HepG2 (cell line): Measurements from ENCODE around the gene SCUBE1. TPM values are rescaled to one million over a fixed set of nuclear protein-coding genes. Genes with fewer than 3 reads are reported as not detected.
A peak's percentile ranks its signal among the peaks of the same experiment; 100 is the strongest.

Experiments used
- BHLHE40 ChIP-seq: IDR thresholded peaks from 2 replicates; pipeline ENCODE4 v1.6.1; 2011; ENCODE audit warnings: low read length, improper control_type of control experiment
- DPF2 ChIP-seq: sonication (generic); formaldehyde crosslinking; IDR thresholded peaks from 2 replicates; pipeline ENCODE4 v1.4.0; 2020; ENCODE audit warnings: mild to moderate bottlenecking, low read depth, missing genetic modification reagents, borderline replicate concordance
- EZH2 ChIP-seq: conservative IDR thresholded peaks from 2 replicates; pipeline ENCODE4 v1.6.1; 2012; ENCODE audit warnings: mild to moderate bottlenecking, low read depth, low read length, moderate library complexity
- FOXJ3 ChIP-seq: sonication (generic); formaldehyde crosslinking; IDR thresholded peaks from 2 replicates; pipeline ENCODE4 v1.4.0; 2020; ENCODE audit warnings: missing genetic modification reagents, mild to moderate bottlenecking, borderline replicate concordance
- FOXP1 ChIP-seq, 2 experiments: fragments of 450-650 bp in 1 of 2; IDR thresholded peaks; 2 replicates each; pipeline ENCODE4 v1.6.1; 2017 to 2018; ENCODE audit warnings: antibody characterized with exemption in 1 of 2
- GFI1 ChIP-seq: sonication (generic); formaldehyde crosslinking; IDR thresholded peaks from 2 replicates; pipeline ENCODE4 v1.5.0; 2020; ENCODE audit warnings: missing genetic modification reagents, mild to moderate bottlenecking, borderline replicate concordance
- HNF4A ChIP-seq: sonication (generic); formaldehyde crosslinking; IDR thresholded peaks from 2 replicates; pipeline ENCODE4 v1.4.0; 2020; ENCODE audit warnings: missing genetic modification reagents
- HOXA3 ChIP-seq: sonication (generic); formaldehyde crosslinking; IDR thresholded peaks from 2 replicates; pipeline ENCODE4 v1.5.0; 2020; ENCODE audit warnings: missing genetic modification reagents
- HOXA5 ChIP-seq: sonication (generic); formaldehyde crosslinking; IDR thresholded peaks from 2 replicates; pipeline ENCODE4 v1.4.0; 2020; ENCODE audit warnings: missing genetic modification reagents
- MYC ChIP-seq: sonication (generic); formaldehyde crosslinking; IDR thresholded peaks from 2 replicates; pipeline ENCODE4 v1.9.0; 2021; ENCODE audit warnings: missing genetic modification reagents, borderline replicate concordance
- RXRA ChIP-seq: sonication (generic); formaldehyde crosslinking; IDR thresholded peaks from 2 replicates; pipeline ENCODE4 v1.5.1; 2020; ENCODE audit warnings: missing genetic modification reagents
- SAP130 ChIP-seq: IDR thresholded peaks from 2 replicates; pipeline ENCODE4 v1.6.1; 2016; ENCODE audit warnings: low read depth
- SMARCC2 ChIP-seq: fragments of 450-650 bp; IDR thresholded peaks from 2 replicates; pipeline ENCODE4 v1.6.1; 2017; ENCODE audit warnings: antibody characterized with exemption, mild to moderate bottlenecking
- SOX6 ChIP-seq, 2 experiments: fragments of 450-650 bp in 1 of 2; sonication (generic) in 1 of 2; formaldehyde crosslinking in 1 of 2; IDR thresholded peaks; 2 replicates each; pipeline versions ENCODE4 v1.4.0 to v1.6.1; 2017 to 2020; ENCODE audit warnings: antibody characterized with exemption in 1 of 2, mild to moderate bottlenecking in 1 of 2, missing genetic modification reagents in 1 of 2
- ZNF563 ChIP-seq: sonication (generic); formaldehyde crosslinking; IDR thresholded peaks from 2 replicates; pipeline ENCODE4 v1.8.0; 2022; ENCODE audit warnings: mild to moderate bottlenecking, moderate library complexity, missing genetic modification reagents
- polyA plus RNA-seq, 8 experiments: library from polyadenylated mRNA; depleted of rRNA in 3 of 8; stranded (reverse) in 7 of 8; unstranded in 1 of 8; fragments of >200 nt; fragmentation: Illumina TruSeq in 4 of 8; extraction: Trizol in 4 of 8; gene quantifications; 2 replicates each; pipeline versions ENCODE4 v1.2.1 to v1.2.3, GENCODE V29; 2011 to 2016; ENCODE audit warnings: low read depth in 4 of 8, missing spikeins in 1 of 8, mixed read lengths in 1 of 8; ENCODE audit not compliant: insufficient read depth in 1 of 8
- total RNA-seq, 5 experiments: library from RNA; depleted of rRNA; stranded (reverse); fragments of >200 nt; fragmentation: Illumina TruSeq; extraction: Trizol; gene quantifications; 2 replicates each; pipeline ENCODE4 v1.2.3, GENCODE V29; 2016; ENCODE audit warnings: low read depth in 1 of 5
- TF ChIP-seq, protein P1 (sequence below): sonication (generic); formaldehyde crosslinking; IDR thresholded peaks from 2 replicates; pipeline ENCODE4 v1.4.0; 2020; ENCODE audit warnings: missing genetic modification reagents
- TF ChIP-seq, protein P2 (sequence below): sonication (generic); formaldehyde crosslinking; IDR thresholded peaks from 2 replicates; pipeline ENCODE4 v1.4.0; 2020; ENCODE audit warnings: missing genetic modification reagents
- TF ChIP-seq, protein P3 (sequence below): sonication (generic); formaldehyde crosslinking; conservative IDR thresholded peaks from 2 replicates; pipeline ENCODE4 v1.8.1; 2023; ENCODE audit warnings: missing genetic modification reagents
- TF ChIP-seq, protein P4 (sequence below): sonication (generic); formaldehyde crosslinking; IDR thresholded peaks from 2 replicates; pipeline ENCODE4 v1.4.0; 2020; ENCODE audit warnings: missing genetic modification reagents
- TF ChIP-seq, protein P5 (sequence below): sonication (generic); formaldehyde crosslinking; IDR thresholded peaks from 2 replicates; pipeline ENCODE4 v1.4.0; 2020; ENCODE audit warnings: missing genetic modification reagents, borderline replicate concordance

SCUBE1 gene
- total and polyA plus RNA-seq, 2 of the 13 experiments (the other 11 are each of a cell fraction or from before 2014, with no cell fraction given): under 0.01 to 0.05 TPM

DNA sequence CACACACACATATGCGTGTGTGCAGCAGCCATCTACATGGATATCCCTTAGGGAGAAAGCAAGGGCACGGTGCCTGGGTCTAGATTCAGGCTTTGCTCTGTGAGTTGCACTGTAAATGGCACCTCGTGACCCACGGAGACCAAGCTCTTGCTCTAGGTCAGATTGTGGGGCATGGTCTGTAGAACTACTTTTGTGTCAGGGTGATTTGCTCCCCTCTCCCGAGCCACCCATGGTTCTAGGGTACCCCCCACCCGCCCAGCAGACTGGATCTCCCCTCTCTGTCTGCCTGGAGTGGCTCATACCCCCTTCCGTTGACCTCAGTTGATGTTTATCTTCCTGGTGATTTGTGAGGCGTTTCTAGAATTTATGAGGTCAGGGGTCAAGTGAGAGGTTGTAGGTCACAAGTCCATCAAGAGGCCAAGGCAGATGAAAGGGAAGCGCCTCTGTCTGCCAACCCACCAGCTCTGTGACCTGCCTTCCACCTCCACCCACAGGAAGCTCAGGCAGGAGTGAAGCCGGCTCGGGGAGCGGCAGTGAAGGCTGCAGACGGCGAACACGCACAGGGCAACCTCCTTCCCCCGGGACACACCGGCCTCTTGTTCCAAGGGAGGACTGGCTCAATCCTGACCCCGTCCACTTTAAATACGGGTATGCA lies 80.1 kb downstream of the SCUBE1 start (continued):
- TF ChIP-seq HNF4A (peak; percentile 81), DPF2 (peak; percentile 30; the same call in 1 of the 2 replicates), HOXA3 (peak; percentile 55; the same call in 1 of the 2 replicates), SAP130 (CRISPR knock-in tag) (peak; percentile 50), FOXP1 (IDR thresholded peaks at IDR 0.05) (no peak), FOXP1 (CRISPR knock-in tag; IDR thresholded peaks at IDR 0.05) (peak; percentile 67), SOX6 (IDR thresholded peaks at IDR 0.05) (no peak), SOX6 (CRISPR knock-in tag; IDR thresholded peaks at IDR 0.05) (peak; percentile 73), SMARCC2 (no peak), GFI1 (CRISPR knock-in tag) (peak; percentile 73; the same call in 1 of the 2 replicates), FOXJ3 (CRISPR knock-in tag) (peak; percentile 53; the same call in 1 of the 2 replicates), MYC (CRISPR knock-in tag) (peak; percentile 10; the same call in 1 of the 2 replicates), RXRA (CRISPR knock-in tag) (peak; percentile 94), EZH2 (0 out of 2 replicates have a peak, but pooled peaks have one; percentile 5), BHLHE40 (peak; percentile 22; the same call in 1 of the 2 replicates), HOXA5 (CRISPR knock-in tag) (peak; percentile 39; the same call in 1 of the 2 replicates), ZNF563 (CRISPR knock-in tag) (no peak)
- TF ChIP-seq, protein P1, sequence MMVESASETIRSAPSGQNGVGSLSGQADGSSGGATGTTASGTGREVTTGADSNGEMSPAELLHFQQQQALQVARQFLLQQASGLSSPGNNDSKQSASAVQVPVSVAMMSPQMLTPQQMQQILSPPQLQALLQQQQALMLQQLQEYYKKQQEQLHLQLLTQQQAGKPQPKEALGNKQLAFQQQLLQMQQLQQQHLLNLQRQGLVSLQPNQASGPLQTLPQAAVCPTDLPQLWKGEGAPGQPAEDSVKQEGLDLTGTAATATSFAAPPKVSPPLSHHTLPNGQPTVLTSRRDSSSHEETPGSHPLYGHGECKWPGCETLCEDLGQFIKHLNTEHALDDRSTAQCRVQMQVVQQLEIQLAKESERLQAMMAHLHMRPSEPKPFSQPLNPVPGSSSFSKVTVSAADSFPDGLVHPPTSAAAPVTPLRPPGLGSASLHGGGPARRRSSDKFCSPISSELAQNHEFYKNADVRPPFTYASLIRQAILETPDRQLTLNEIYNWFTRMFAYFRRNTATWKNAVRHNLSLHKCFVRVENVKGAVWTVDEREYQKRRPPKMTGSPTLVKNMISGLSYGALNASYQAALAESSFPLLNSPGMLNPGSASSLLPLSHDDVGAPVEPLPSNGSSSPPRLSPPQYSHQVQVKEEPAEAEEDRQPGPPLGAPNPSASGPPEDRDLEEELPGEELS: peak; percentile 63
- TF ChIP-seq, protein P2, sequence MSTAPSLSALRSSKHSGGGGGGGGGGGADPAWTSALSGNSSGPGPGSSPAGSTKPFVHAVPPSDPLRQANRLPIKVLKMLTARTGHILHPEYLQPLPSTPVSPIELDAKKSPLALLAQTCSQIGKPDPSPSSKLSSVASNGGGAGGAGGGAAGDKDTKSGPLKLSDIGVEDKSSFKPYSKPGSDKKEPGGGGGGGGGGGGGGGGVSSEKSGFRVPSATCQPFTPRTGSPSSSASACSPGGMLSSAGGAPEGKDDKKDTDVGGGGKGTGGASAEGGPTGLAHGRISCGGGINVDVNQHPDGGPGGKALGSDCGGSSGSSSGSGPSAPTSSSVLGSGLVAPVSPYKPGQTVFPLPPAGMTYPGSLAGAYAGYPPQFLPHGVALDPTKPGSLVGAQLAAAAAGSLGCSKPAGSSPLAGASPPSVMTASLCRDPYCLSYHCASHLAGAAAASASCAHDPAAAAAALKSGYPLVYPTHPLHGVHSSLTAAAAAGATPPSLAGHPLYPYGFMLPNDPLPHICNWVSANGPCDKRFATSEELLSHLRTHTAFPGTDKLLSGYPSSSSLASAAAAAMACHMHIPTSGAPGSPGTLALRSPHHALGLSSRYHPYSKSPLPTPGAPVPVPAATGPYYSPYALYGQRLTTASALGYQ (CRISPR knock-in tag): peak; percentile 87
- TF ChIP-seq, protein P3, sequence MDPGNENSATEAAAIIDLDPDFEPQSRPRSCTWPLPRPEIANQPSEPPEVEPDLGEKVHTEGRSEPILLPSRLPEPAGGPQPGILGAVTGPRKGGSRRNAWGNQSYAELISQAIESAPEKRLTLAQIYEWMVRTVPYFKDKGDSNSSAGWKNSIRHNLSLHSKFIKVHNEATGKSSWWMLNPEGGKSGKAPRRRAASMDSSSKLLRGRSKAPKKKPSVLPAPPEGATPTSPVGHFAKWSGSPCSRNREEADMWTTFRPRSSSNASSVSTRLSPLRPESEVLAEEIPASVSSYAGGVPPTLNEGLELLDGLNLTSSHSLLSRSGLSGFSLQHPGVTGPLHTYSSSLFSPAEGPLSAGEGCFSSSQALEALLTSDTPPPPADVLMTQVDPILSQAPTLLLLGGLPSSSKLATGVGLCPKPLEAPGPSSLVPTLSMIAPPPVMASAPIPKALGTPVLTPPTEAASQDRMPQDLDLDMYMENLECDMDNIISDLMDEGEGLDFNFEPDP (CRISPR knock-in tag): no peak
- TF ChIP-seq, protein P4, sequence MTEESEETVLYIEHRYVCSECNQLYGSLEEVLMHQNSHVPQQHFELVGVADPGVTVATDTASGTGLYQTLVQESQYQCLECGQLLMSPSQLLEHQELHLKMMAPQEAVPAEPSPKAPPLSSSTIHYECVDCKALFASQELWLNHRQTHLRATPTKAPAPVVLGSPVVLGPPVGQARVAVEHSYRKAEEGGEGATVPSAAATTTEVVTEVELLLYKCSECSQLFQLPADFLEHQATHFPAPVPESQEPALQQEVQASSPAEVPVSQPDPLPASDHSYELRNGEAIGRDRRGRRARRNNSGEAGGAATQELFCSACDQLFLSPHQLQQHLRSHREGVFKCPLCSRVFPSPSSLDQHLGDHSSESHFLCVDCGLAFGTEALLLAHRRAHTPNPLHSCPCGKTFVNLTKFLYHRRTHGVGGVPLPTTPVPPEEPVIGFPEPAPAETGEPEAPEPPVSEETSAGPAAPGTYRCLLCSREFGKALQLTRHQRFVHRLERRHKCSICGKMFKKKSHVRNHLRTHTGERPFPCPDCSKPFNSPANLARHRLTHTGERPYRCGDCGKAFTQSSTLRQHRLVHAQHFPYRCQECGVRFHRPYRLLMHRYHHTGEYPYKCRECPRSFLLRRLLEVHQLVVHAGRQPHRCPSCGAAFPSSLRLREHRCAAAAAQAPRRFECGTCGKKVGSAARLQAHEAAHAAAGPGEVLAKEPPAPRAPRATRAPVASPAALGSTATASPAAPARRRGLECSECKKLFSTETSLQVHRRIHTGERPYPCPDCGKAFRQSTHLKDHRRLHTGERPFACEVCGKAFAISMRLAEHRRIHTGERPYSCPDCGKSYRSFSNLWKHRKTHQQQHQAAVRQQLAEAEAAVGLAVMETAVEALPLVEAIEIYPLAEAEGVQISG (CRISPR knock-in tag): peak; percentile 55; the same call in 1 of the 2 replicates
- TF ChIP-seq, protein P5, sequence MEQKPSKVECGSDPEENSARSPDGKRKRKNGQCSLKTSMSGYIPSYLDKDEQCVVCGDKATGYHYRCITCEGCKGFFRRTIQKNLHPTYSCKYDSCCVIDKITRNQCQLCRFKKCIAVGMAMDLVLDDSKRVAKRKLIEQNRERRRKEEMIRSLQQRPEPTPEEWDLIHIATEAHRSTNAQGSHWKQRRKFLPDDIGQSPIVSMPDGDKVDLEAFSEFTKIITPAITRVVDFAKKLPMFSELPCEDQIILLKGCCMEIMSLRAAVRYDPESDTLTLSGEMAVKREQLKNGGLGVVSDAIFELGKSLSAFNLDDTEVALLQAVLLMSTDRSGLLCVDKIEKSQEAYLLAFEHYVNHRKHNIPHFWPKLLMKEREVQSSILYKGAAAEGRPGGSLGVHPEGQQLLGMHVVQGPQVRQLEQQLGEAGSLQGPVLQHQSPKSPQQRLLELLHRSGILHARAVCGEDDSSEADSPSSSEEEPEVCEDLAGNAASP: peak; percentile 73; the same call in 1 of the 2 replicates
